GM15510 (cell line): ENCODE results near the gene GRIK2.

Experiments
- POLR2A ChIP-seq: IDR thresholded peaks from 3 replicates; pipeline ENCODE4 v1.6.1; 2011; ENCODE audit warnings: borderline replicate concordance; ENCODE audit not compliant: insufficient read length; ENCODE audit errors: extremely low read depth

The GRIK2 gene

DNA sequence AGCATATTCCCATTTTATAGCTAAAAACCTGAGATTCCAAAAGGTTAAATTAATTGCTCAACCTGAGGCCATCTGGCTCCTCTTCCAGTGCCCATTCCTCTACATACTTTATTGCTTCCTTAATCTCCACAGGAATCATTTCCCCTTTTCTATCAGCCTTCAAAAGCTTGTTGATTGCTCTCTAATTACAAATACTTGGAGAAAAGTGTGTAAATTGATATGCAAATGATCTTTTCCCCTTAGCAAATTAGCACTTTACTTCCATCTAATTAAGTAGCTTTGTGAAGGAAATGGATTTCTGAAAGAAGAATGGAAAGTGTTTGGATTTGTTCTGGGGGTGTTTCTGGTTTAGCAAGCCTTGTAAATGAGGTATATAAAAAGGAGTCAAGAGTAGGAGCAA, 323.3 kb downstream of the GRIK2 start:
- no peak for TF ChIP-seq POLR2A

DNA sequence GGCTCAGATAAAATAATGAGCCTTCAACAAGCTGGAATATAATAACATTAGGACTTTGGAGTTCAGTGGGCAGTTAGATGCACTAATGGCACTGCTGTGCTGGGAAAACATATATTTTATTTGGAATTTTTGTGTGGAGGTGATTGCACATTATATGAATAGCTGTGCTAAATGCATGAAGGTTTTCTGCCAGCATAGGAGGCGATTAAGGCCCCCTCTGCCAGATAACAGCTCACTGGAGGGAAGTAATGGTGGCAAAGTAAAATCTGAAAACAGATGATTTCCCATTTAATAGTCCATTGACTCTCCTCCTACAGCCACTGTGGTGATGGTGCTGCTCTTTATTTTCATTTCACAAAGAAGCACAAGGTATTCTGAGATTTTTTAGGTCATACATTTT, 326.0 kb downstream of the GRIK2 start:
- no peak for TF ChIP-seq POLR2A

DNA sequence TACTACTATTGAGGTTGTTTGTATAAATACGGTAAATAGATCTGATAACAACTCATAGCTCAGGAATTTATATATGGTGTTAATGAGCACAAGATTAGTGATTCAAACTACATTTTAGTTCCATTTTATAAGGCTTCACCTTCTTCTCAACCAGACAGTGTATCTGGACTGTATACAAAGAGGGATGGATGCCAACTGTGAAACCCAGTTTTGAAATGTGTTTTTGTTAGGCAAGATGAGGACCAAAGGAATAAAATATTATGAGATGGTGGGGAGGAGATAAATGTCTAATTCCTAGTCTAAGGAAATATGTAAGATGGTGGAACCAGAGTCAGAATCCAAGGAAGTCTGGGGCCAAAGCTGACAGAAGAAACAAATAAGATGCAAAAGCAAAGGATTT, 329.0 kb downstream of the GRIK2 start:
- TF ChIP-seq POLR2A = no peak

- no peak for TF ChIP-seq POLR2A
Measured at GRCh38 chr6:101722991-101723579, 329.6 kb downstream of the GRIK2 start.

DNA sequence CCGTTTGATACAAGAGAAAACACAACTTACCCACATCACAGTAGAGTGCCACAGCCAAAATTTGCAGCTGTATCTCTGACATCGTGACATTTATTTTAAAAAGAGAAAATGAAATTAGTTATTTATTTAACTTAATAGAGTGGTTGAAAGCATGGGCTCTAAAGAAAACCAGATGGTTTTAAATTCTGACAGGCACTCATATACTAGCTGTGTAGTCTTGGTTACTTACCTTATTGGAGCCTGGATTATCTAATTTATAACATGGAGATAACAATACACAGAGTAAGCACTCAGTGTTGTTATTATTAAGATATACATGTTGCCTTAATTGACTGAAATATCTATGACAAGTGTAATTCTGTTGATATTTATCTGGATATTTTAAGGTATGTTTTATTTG, 334.9 kb downstream of the GRIK2 start:
- TF ChIP-seq POLR2A = no peak

DNA sequence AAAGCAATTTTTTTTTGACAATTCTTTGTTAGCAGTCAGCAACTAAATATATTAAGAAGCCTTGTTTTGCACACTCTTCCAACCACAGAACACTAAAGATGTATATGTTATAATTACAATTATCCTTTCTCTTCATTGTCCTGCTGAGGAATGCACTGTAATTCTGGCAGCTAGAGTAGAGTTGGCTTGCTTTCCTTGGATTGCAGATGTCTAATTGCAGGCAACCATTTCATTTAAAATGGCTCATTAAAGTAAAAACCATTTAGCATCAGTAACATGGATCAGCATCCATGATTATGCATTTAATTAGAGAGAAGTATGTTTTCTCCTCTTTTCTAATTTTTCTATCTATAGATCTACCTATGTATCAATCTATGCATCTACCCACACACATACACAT, 335.4 kb downstream of the GRIK2 start:
- no peak for TF ChIP-seq POLR2A

GRCh38 chr6:101730954-101731353, 337.4 kb downstream of the GRIK2 start:
- no peak for TF ChIP-seq POLR2A

DNA sequence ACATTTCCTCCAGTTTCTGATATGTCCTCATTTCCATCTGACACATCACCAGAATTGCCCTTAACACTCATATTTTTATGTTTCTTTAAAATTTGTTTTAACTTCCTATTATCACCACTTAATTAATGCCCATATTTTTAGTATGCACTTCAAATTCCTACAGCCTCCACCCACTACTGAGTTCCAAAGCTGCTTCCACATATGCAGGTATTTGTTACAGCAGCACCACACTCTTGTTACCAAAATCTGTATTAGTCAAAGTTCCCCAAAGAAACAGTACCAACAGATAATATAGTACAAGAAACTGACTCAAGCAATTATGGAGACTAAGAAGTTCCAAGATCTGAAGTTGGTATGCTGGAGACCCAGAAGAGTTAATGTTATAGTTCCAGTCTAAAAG, 340.4 kb downstream of the GRIK2 start:
- TF ChIP-seq POLR2A = no peak

DNA sequence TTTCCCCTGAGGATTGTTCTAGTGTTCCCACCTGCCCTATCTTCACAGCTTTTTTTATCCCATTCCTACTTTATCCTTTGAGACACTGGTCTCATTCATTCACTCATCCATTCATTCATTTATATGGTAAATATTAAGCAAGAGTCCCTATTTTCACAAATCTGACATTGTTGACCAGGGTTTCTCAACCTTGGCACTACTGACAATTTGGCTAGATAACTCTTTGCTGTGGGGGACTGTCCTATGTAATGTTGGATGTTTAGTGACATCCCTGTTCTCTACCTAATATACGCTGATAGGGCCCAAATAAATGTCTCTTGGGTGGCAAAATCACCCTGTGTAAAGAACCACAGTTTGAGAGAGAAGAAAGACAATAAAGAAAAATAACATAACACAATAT, 345.0 kb downstream of the GRIK2 start:
- no peak for TF ChIP-seq POLR2A

DNA sequence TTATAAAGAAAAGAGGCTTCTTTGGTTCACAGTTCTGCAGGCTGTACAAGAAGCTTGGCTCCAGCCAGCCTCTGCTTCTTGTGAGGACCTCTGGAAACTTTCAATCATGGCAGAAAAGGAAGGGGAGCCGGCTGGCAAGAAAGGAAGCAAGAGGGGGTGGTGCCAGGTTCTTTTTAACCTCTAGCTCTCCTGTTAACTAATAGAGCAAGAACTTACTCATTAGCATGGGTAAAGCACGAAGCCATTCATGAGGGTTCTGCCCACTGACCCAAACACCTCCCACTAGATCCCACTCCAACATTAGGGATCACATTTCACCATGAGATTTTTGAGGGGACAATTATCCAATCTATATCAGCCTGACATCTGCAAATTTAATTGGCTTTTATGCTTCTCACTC, 347.1 kb downstream of the GRIK2 start:
- TF ChIP-seq POLR2A = no peak

DNA sequence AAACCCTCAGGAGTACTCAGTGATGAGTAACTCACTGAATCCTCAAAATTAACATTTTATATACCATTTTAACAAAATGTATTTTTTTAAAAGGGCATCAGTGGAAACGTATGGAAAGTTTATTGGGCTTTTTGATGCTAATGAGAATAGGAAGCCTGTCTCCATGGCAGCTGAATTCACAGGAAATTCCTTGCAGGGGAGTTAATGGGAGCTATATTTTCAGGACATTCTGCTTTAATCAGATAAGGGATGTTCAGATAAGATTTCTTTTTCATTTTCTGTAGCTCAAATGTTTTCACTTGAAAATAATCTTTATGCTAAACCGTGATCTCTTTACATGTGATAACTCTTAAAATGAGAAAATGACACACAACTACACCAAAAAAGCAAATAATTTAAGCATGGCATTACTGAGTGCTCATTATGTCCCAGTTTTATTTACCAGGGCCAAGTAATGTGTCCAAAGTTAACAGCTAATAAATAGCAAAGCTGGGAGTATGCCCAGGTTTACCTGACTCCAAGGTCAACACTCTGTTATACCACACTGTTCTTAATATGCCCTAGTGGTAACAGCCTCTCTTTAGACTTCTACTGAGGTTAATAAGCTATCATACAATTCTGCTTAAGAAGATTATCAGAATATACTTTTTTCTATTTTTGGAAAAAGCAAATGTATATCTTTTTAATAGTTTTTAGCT, 348.1 kb downstream of the GRIK2 start:
- no peak for TF ChIP-seq POLR2A

GRCh38 chr6:101747160-101747559, 353.7 kb downstream of the GRIK2 start:
- TF ChIP-seq POLR2A = no peak

DNA sequence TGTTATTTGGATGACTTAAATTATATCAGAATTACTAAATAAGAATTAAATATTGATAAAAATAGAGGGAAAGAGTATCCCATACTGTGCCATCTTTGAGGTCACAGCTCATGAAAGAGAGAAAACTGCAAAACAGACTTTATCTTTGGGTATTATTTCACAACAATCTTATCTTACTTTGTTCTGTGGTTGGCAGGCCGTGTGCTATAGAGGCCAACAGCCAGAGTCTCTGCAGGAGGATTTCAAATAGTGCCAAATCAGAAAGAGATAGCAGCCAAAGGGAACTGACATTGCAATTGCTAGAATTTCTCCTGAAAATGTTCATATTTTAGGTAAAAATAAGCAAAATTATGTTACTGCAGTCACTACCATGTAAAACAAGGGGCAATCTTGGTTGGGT, 354.2 kb downstream of the GRIK2 start:
- no peak for TF ChIP-seq POLR2A

GRCh38 chr6:101755931-101756330, 362.4 kb downstream of the GRIK2 start:
- no peak for TF ChIP-seq POLR2A

GRCh38 chr6:101758368-101758767, 364.9 kb downstream of the GRIK2 start:
- TF ChIP-seq POLR2A = no peak

DNA sequence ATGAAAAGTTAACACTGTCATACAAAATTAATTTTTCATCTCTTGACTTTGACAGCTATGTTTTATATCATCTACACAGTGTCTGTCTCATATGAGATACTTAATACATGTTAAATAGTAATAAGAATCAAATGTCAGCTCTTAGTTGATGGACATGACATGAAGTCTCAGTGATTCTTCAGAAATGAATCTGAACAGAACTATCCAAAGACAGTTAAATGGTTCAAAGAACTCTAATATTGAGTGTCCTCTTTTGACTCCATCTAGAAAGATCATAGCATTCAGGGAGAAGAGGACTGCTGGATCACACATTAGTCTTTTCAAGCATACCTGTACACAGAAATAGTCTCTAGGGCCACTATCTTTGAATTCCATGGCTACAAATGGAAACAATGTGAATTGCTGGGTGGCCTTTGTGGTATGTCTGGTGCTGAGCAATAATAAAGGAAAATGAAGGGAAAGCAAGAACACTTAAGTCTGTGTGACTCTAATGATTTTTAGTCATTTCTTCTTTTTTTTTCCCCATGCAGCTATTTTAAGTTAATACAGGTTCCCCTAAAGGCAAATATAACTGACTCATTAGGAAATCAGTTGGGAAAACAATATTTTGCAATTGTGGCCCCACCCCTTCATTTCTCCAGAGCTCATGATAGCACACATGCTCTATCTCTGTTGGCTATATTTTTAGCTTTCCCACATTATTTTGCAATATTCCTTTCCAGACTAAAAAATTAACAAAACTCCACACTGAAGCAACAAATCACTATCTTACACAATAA, 367.5 kb downstream of the GRIK2 start:
- no peak for TF ChIP-seq POLR2A

- TF ChIP-seq POLR2A = no peak
Measured at GRCh38 chr6:101762851-101763250, 369.3 kb downstream of the GRIK2 start.

GRCh38 chr6:101765281-101765680, 371.8 kb downstream of the GRIK2 start:
- no peak for TF ChIP-seq POLR2A
